GM23248 (cell line): ENCODE data around the gene DGKI.

Experiments used
- EZH2 ChIP-seq: fragments of 200-600 bp; sonication (generic); IDR thresholded peaks from 2 replicates; pipeline ENCODE4 v1.6.1; 2018; ENCODE audit warnings: antibody characterized with exemption, mild to moderate bottlenecking; ENCODE audit not compliant: insufficient read depth, poor library complexity, severe bottlenecking
- EZH2phosphoT487 ChIP-seq: fragments of 200-600 bp; sonication (generic); IDR thresholded peaks from 2 replicates; pipeline ENCODE4 v1.6.1; 2018; ENCODE audit warnings: antibody characterized with exemption, moderate library complexity, mild to moderate bottlenecking, low read depth; ENCODE audit not compliant: insufficient read depth

DNA sequence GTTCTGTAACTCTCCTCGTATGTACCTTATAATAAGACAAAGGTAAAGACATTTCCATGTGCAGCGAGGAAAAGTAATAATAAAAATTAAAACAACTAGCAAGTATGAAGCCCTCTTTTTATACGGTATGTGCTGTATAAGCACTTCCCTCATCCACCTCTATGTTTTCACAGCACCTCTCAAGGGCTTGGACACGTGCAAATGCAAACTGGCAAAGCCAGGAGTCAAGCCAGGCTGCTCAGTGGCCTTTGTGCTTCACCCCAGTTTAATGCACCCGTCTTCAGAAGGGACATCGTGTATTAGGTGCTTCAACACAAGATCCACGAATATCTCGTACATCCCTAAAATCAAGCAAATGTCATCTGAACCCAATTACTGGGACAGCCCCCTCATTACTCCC lies 1.3 kb upstream of the DGKI start:
- TF ChIP-seq EZH2 (no peak), EZH2phosphoT487 (no peak)
